AG04450 (cell line): ENCODE results near the gene CD55. TPM values are rescaled to one million over a fixed set of nuclear protein-coding genes. Genes with fewer than 3 reads are reported as not detected.

ENCODE experiments used
- CTCF ChIA-PET: fragments of 300-600, 350-600 bp; formaldehyde crosslinking; extraction: SDS; loops from one replicate; lab custom pipeline; 2022; ENCODE audit warnings: antibody characterized with exemption, inconsistent platforms; lab: Charles Lee
- POLR2A ChIA-PET: fragments of 350-600 bp; formaldehyde crosslinking; extraction: SDS; loops from one replicate; lab custom pipeline; 2021; ENCODE audit warnings: antibody characterized with exemption, inconsistent platforms; lab: Yijun Ruan, JAX
- DNase-seq: peaks from one replicate; pipeline ENCODE4 v3.0.0-alpha.2; 2011; ENCODE audit warnings: low read depth, low spot score
- H3K27ac ChIP-seq: one replicate; pipeline ENCODE4 v1.5.1; 2012; ENCODE audit warnings: low read depth, low read length, control low read depth
- H3K27me3 ChIP-seq: one replicate; pipeline ENCODE4 v1.6.0; 2012; ENCODE audit warnings: low read length; ENCODE audit not compliant: control insufficient read depth, insufficient read depth
- H3K4me3 ChIP-seq: 2 replicates; pipeline ENCODE4 v1.5.1; 2011; ENCODE audit warnings: mild to moderate bottlenecking, low read depth, low read length, control low read depth
- H3K9me3 ChIP-seq: 2 replicates; pipeline ENCODE4 v1.5.1; 2012; ENCODE audit warnings: low read length; ENCODE audit not compliant: control insufficient read depth, insufficient read depth
- polyA plus RNA-seq: library from polyadenylated mRNA; depleted of rRNA; stranded (reverse); fragments of >200 nt; gene quantifications from 2 replicates; pipeline ENCODE4 v1.2.3, GENCODE V29; 2011
- TF ChIP-seq, protein P1 (sequence below): IDR thresholded peaks from 2 replicates; pipeline ENCODE4 v1.5.1; 2011; ENCODE audit warnings: low read depth, low read length, control low read depth, inconsistent platforms

CD55 gene
- polyA plus RNA-seq, 1 experiment: 88.3 TPM

DNA sequence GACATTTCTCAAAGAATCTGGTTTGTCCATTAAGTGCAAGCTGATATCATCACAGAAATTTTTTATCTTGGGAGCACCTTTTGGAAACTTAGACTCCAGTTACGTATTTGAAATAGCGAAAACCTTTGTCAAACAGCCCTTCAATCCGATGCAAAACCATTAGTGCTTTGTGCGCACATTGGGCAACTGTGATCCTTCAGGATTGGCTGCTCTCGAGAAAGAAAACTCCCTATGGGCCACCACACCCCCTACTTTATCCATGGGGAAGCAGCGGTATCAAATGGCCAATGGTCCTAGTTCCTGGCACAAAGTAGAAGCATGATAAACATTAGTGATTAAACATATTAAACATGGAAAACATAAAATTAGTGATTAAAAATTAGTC lies 16.0 kb upstream of the CD55 start:
- CTCF ChIA-PET: interaction anchor here (0.7 to 0.8 kb wide), 2 partner anchors 222 to 658 kb away, joined by 3 read pairs; no protein-coding TSS in a partner anchor

DNA sequence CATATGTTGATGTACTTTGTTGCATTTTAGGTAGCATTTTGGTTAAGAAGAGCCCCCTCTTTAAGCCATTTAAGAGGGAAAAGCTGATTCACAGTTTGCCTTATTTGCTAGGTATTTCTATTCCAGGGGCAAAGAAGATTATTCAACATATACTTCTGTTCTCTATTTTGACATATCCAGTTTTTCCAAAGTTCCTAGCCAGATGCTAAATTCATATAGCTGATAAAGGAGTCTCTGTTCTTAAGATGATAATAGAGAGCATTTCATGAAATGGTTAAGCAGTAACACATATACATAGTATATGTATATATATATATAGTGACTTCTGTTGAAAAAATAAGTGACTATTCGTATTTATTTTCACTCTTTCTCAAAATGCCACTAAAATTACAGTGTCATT lies 15.5 kb upstream of the CD55 start:
- H3K27me3 ChIP-seq: no peaks in the 10 kb centered on the region
- DNase-seq: no peak
- no peak overlapping the region for H3K4me3 ChIP-seq
- no peak overlapping the region for H3K27ac ChIP-seq
- POLR2A ChIA-PET: no interaction called here
- CTCF ChIA-PET: interaction anchor here (0.7 kb wide), 1 partner anchor 99 kb away, joined by 3 read pairs; no protein-coding TSS in a partner anchor
- TF ChIP-seq, protein P1, sequence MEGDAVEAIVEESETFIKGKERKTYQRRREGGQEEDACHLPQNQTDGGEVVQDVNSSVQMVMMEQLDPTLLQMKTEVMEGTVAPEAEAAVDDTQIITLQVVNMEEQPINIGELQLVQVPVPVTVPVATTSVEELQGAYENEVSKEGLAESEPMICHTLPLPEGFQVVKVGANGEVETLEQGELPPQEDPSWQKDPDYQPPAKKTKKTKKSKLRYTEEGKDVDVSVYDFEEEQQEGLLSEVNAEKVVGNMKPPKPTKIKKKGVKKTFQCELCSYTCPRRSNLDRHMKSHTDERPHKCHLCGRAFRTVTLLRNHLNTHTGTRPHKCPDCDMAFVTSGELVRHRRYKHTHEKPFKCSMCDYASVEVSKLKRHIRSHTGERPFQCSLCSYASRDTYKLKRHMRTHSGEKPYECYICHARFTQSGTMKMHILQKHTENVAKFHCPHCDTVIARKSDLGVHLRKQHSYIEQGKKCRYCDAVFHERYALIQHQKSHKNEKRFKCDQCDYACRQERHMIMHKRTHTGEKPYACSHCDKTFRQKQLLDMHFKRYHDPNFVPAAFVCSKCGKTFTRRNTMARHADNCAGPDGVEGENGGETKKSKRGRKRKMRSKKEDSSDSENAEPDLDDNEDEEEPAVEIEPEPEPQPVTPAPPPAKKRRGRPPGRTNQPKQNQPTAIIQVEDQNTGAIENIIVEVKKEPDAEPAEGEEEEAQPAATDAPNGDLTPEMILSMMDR: no peak
- H3K9me3 ChIP-seq: no peaks in the 10 kb centered on the region

More for the DNA sequence above, 16.0 kb upstream of the CD55 start:
- Histone ChIP-seq H3K9me3 (no peaks in the 10 kb centered on the region), H3K27me3 (no peaks in the 10 kb centered on the region), H3K27ac (no peak overlapping the region), H3K4me3 (no peak overlapping the region)
- TF ChIP-seq, protein P1: no peak
- POLR2A ChIA-PET: no interaction called here
- DNase-seq: no peak

DNA sequence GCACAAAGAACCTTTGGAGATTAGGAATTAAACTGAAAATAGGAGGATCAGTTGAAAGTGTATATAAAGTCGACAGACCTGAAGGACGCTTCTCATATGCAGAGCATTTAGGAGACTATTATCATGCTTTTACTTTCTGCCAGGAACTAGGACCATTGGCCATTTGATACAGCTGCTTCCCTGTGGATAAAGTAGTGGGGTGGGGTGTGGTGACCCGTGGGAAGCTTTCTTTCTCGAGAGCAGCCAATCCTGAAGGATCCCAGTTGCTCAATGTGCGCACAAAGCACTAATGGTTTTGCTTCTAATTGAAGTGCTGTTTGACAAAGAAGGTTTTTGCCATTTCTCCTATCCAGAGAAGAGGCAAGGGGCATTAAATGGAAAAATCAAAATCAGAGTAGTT lies 14.9 kb upstream of the CD55 start:
- Histone ChIP-seq H3K27me3 (no peaks in the 10 kb centered on the region), H3K9me3 (no peaks in the 10 kb centered on the region), H3K27ac (no peak overlapping the region), H3K4me3 (no peak overlapping the region)
- DNase-seq: no peak
- ChIA-PET POLR2A (no interaction called here), CTCF (interaction anchor here (0.7 kb wide), 1 partner anchor 99 kb away, joined by 3 read pairs; no protein-coding TSS in a partner anchor)
- TF ChIP-seq, protein P1: no peak

GRCh38 chr1:207308451-207309190 lies 12.9 kb upstream of the CD55 start:
- CTCF ChIA-PET: no interaction called here

More at GRCh38 chr1:207308451-207309190, 12.9 kb upstream of the CD55 start:
- POLR2A ChIA-PET: interaction anchor here (1.8 kb wide), 1 partner anchor 13 kb away, joined by 6 read pairs; the partner anchor contains the start of gene CD55
- H3K4me3 ChIP-seq: no peak overlapping the region
- DNase-seq: no peak
- no peaks in the 10 kb centered on the region for H3K27me3 ChIP-seq
- TF ChIP-seq, protein P1: no peak
- H3K9me3 ChIP-seq: no peaks in the 10 kb centered on the region
- no peak overlapping the region for H3K27ac ChIP-seq
